ENCODE measurements around the gene RIPPLY3.

RIPPLY3 gene

GRCh38 chr21:37061926-37062592, 55.6 kb downstream of the RIPPLY3 start:
- Histone ChIP-seq H3K9me3 (ENCODE audit: severe bottlenecking) (no peaks in the 10 kb centered on the region), H3K4me1 (ENCODE audit: insufficient read depth, poor library complexity, severe bottlenecking) (peaks cover 9% of the 10 kb centered on the region), H3K27me3 (ENCODE audit: insufficient read depth, poor library complexity, severe bottlenecking) (no peaks in the 10 kb centered on the region), H3K27ac (ENCODE audit: poor library complexity, severe bottlenecking) (no peak overlapping the region), H3K36me3 (ENCODE audit: low read depth) (peaks cover 23% of the 10 kb centered on the region), H3K4me3 (ENCODE audit: severe bottlenecking) (no peak overlapping the region)
- ATAC-seq (ENCODE audit: low read depth) (no peak), DNase-seq (ENCODE audit: low spot score) (no peak)
- TF ChIP-seq CTCF (IDR thresholded peaks at IDR 0.05; ENCODE audit: poor library complexity, severe bottlenecking), result no peak

- H3K9me3 ChIP-seq (ENCODE audit: severe bottlenecking), result no peaks in the 10 kb centered on the region
- DNase-seq (ENCODE audit: low spot score), result no peak
- TF ChIP-seq CTCF (IDR thresholded peaks at IDR 0.05; ENCODE audit: poor library complexity, severe bottlenecking), result no peak
- peaks cover 25% of the 10 kb centered on the region for H3K36me3 ChIP-seq (ENCODE audit: low read depth)
- no peaks in the 10 kb centered on the region for H3K27me3 ChIP-seq (ENCODE audit: insufficient read depth, poor library complexity, severe bottlenecking)
- H3K27ac ChIP-seq (ENCODE audit: poor library complexity, severe bottlenecking), result no peak overlapping the region
- peaks cover 9% of the 10 kb centered on the region for H3K4me1 ChIP-seq (ENCODE audit: insufficient read depth, poor library complexity, severe bottlenecking)
- H3K4me3 ChIP-seq (ENCODE audit: severe bottlenecking), result no peak overlapping the region
- ATAC-seq (ENCODE audit: low read depth), result no peak
Observed at GRCh38 chr21:37062593-37062935, 56.1 kb downstream of the RIPPLY3 start.

DNA sequence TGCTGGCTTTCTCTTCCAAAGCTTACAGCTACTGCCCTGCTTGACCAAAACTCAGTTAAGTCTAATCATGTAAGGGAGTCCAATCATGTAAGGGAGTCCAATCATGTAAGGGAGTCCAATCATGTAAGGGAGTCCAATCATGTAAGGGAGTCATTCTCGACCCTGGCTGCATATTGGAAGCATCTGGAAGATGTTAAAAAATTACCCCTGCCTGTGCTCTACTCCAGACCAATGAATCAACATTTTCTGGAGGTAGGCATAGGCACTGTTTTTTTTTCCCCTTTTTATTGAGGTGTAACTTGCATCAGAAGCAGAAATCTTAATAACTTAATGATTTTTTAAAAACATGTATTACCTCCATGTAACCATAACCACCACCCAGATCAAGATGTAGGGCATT, 56.9 kb downstream of the RIPPLY3 start:
- H3K9me3 ChIP-seq (ENCODE audit: severe bottlenecking), result no peaks in the 10 kb centered on the region
- no peak overlapping the region for H3K4me3 ChIP-seq (ENCODE audit: severe bottlenecking)
- no peaks in the 10 kb centered on the region for H3K27me3 ChIP-seq (ENCODE audit: insufficient read depth, poor library complexity, severe bottlenecking)
- no peak overlapping the region for H3K27ac ChIP-seq (ENCODE audit: poor library complexity, severe bottlenecking)
- H3K4me1 ChIP-seq (ENCODE audit: insufficient read depth, poor library complexity, severe bottlenecking), result peaks cover 9% of the 10 kb centered on the region
- H3K36me3 ChIP-seq (ENCODE audit: low read depth), result peaks cover 29% of the 10 kb centered on the region
- DNase-seq (ENCODE audit: low spot score) (no peak), ATAC-seq (ENCODE audit: low read depth) (no peak)
- no peak for TF ChIP-seq CTCF (IDR thresholded peaks at IDR 0.05; ENCODE audit: poor library complexity, severe bottlenecking)

- no peaks in the 10 kb centered on the region for H3K27me3 ChIP-seq (ENCODE audit: insufficient read depth, poor library complexity, severe bottlenecking)
- peaks cover 9% of the 10 kb centered on the region for H3K4me1 ChIP-seq (ENCODE audit: insufficient read depth, poor library complexity, severe bottlenecking)
- no peak for TF ChIP-seq CTCF (IDR thresholded peaks at IDR 0.05; ENCODE audit: poor library complexity, severe bottlenecking)
- no peak overlapping the region for H3K4me3 ChIP-seq (ENCODE audit: severe bottlenecking)
- H3K27ac ChIP-seq (ENCODE audit: poor library complexity, severe bottlenecking), result no peak overlapping the region
- no peaks in the 10 kb centered on the region for H3K9me3 ChIP-seq (ENCODE audit: severe bottlenecking)
- DNase-seq (ENCODE audit: low spot score), result no peak
- peaks cover 34% of the 10 kb centered on the region for H3K36me3 ChIP-seq (ENCODE audit: low read depth)
- no peak for ATAC-seq (ENCODE audit: low read depth)
Observed at GRCh38 chr21:37064841-37065240, 58.3 kb downstream of the RIPPLY3 start.

GRCh38 chr21:37065561-37066177, 59.2 kb downstream of the RIPPLY3 start:
- Histone ChIP-seq H3K36me3 (ENCODE audit: low read depth) (peaks cover 37% of the 10 kb centered on the region), H3K27me3 (ENCODE audit: insufficient read depth, poor library complexity, severe bottlenecking) (no peaks in the 10 kb centered on the region), H3K4me1 (ENCODE audit: insufficient read depth, poor library complexity, severe bottlenecking) (peaks cover 1% of the 10 kb centered on the region), H3K4me3 (ENCODE audit: severe bottlenecking) (no peak overlapping the region), H3K9me3 (ENCODE audit: severe bottlenecking) (no peaks in the 10 kb centered on the region), H3K27ac (ENCODE audit: poor library complexity, severe bottlenecking) (no peak overlapping the region)
- no peak for TF ChIP-seq CTCF (IDR thresholded peaks at IDR 0.05; ENCODE audit: poor library complexity, severe bottlenecking)
- no peak for DNase-seq (ENCODE audit: low spot score)
- no peak for ATAC-seq (ENCODE audit: low read depth)

All from RWPE2 (cell line).